ENCODE data around the gene SLC26A1. TPM values are rescaled to one million over a fixed set of nuclear protein-coding genes. Genes with fewer than 3 reads are reported as not detected.

The SLC26A1 gene
- total RNA-seq, 4 donors from 2014 or later, result 0.30 TPM; not detected in 3

DNA sequence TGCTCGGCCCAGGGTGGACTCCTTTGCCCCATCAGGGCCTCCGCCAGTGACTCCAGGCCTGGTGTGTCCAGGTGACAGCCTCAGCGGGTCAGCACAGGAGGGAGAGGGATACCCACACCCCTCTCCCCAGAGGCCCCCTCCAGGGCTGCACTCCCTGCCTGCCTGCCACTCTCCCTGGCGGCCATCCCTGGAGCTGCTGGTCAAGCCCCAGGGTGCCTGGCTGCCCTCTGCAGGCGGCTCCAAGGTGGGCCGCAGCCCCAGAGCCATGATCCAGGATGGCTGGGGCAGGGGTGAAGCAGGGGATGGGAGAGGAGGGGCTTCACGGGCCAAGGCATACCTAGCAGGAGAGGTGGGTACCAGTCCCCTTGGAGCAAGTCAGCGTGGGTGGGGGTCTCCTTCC, 22.0 kb upstream of the SLC26A1 start:
- 91% methylated on average over 2 of the region's 8 CpGs for WGBS
- H3K27me3 ChIP-seq, result no peaks in the 10 kb centered on the region
- DNase-seq (ENCODE audit: low spot score in 2 of 2), result no peak
- no peak overlapping the region for H3K4me3 ChIP-seq
- H3K36me3 ChIP-seq, result no peaks in the 10 kb centered on the region
- H3K9me3 ChIP-seq, result no peaks in the 10 kb centered on the region
- TF ChIP-seq POLR2AphosphoS5 (IDR thresholded peaks at IDR 0.05), result no peak
- TF ChIP-seq, protein P1, sequence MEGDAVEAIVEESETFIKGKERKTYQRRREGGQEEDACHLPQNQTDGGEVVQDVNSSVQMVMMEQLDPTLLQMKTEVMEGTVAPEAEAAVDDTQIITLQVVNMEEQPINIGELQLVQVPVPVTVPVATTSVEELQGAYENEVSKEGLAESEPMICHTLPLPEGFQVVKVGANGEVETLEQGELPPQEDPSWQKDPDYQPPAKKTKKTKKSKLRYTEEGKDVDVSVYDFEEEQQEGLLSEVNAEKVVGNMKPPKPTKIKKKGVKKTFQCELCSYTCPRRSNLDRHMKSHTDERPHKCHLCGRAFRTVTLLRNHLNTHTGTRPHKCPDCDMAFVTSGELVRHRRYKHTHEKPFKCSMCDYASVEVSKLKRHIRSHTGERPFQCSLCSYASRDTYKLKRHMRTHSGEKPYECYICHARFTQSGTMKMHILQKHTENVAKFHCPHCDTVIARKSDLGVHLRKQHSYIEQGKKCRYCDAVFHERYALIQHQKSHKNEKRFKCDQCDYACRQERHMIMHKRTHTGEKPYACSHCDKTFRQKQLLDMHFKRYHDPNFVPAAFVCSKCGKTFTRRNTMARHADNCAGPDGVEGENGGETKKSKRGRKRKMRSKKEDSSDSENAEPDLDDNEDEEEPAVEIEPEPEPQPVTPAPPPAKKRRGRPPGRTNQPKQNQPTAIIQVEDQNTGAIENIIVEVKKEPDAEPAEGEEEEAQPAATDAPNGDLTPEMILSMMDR (IDR thresholded peaks at IDR 0.05), result no peak
- no peak for TF ChIP-seq POLR2A (IDR thresholded peaks at IDR 0.05)
- no peak for TF ChIP-seq EP300 (IDR thresholded peaks at IDR 0.05)
- H3K4me1 ChIP-seq, result peaks cover 17% of the 10 kb centered on the region
- H3K27ac ChIP-seq, result no peak overlapping the region

GRCh38 chr4:1014291-1015167, 21.3 kb upstream of the SLC26A1 start:
- TF ChIP-seq POLR2AphosphoS5 (IDR thresholded peaks at IDR 0.05), result no peak
- no peak for TF ChIP-seq POLR2A (IDR thresholded peaks at IDR 0.05)
- TF ChIP-seq EP300 (IDR thresholded peaks at IDR 0.05), result no peak
- TF ChIP-seq, protein P1 (IDR thresholded peaks at IDR 0.05), result no peak
- DNase-seq (ENCODE audit: low spot score in 2 of 2), result no peak
- Histone ChIP-seq H3K27ac (no peak overlapping the region), H3K27me3 (no peaks in the 10 kb centered on the region), H3K4me1 (peaks cover 22% of the 10 kb centered on the region), H3K36me3 (no peaks in the 10 kb centered on the region), H3K9me3 (no peaks in the 10 kb centered on the region), H3K4me3 (no peak overlapping the region)
- 55% methylated on average over 7 of the region's 36 CpGs for WGBS

- 99% methylated on average over 14 of the region's 43 CpGs for WGBS
- no peak for DNase-seq (ENCODE audit: low spot score in 2 of 2)
- TF ChIP-seq EP300 (IDR thresholded peaks at IDR 0.05) (no peak), POLR2A (IDR thresholded peaks at IDR 0.05) (no peak), POLR2AphosphoS5 (IDR thresholded peaks at IDR 0.05) (no peak)
- TF ChIP-seq, protein P1 (IDR thresholded peaks at IDR 0.05), result no peak
- Histone ChIP-seq H3K4me1 (peaks cover 31% of the 10 kb centered on the region), H3K4me3 (no peak overlapping the region), H3K36me3 (no peaks in the 10 kb centered on the region), H3K9me3 (no peaks in the 10 kb centered on the region), H3K27ac (no peak overlapping the region), H3K27me3 (peaks cover 4% of the 10 kb centered on the region)
These were observed 20.2 kb upstream of the SLC26A1 start for GRCh38 chr4:1013225-1014073.

GRCh38 chr4:1012034-1012739, 19.0 kb upstream of the SLC26A1 start:
- H3K9me3 ChIP-seq, result no peaks in the 10 kb centered on the region
- peak overlapping the region; percentile 65 for H3K4me3 ChIP-seq
- DNase-seq (ENCODE audit: low spot score in 2 of 2), result no peak
- no peak overlapping the region for H3K27ac ChIP-seq
- 0% methylated on average over 2 of the region's 69 CpGs for WGBS
- TF ChIP-seq EP300 (IDR thresholded peaks at IDR 0.05), result no peak
- no peaks in the 10 kb centered on the region for H3K36me3 ChIP-seq
- peaks cover 31% of the 10 kb centered on the region for H3K4me1 ChIP-seq
- H3K27me3 ChIP-seq, result peaks cover 12% of the 10 kb centered on the region

- no peak overlapping the region for H3K27ac ChIP-seq
- WGBS, result no CpG with 5 or more reads among the region's 69 CpGs
These were observed 18.4 kb upstream of the SLC26A1 start for GRCh38 chr4:1011666-1012033.

More at GRCh38 chr4:1011666-1012033, 18.4 kb upstream of the SLC26A1 start:
- DNase-seq (ENCODE audit: low spot score in 2 of 2), result no peak
- peak overlapping the region; percentile 65 for H3K4me3 ChIP-seq
- H3K27me3 ChIP-seq, result peaks cover 12% of the 10 kb centered on the region
- H3K4me1 ChIP-seq, result peaks cover 31% of the 10 kb centered on the region
- TF ChIP-seq, protein P1 (IDR thresholded peaks at IDR 0.05), result no peak
- TF ChIP-seq EP300 (IDR thresholded peaks at IDR 0.05) (no peak), POLR2A (IDR thresholded peaks at IDR 0.05) (no peak), POLR2AphosphoS5 (IDR thresholded peaks at IDR 0.05) (no peak)
- H3K9me3 ChIP-seq, result no peaks in the 10 kb centered on the region
- no peaks in the 10 kb centered on the region for H3K36me3 ChIP-seq

All from suprapubic skin (tissue), 4 donors.